ENCODE measurements around the gene LRFN4. TPM values are rescaled to one million over a fixed set of nuclear protein-coding genes. Genes with fewer than 3 reads are reported as not detected.

The LRFN4 gene
- total and polyA plus RNA-seq, 2 of the 8 experiments (the other 6 are each of a cell fraction or from before 2014, with no cell fraction given) = 49.8 to 64.3 TPM

DNA sequence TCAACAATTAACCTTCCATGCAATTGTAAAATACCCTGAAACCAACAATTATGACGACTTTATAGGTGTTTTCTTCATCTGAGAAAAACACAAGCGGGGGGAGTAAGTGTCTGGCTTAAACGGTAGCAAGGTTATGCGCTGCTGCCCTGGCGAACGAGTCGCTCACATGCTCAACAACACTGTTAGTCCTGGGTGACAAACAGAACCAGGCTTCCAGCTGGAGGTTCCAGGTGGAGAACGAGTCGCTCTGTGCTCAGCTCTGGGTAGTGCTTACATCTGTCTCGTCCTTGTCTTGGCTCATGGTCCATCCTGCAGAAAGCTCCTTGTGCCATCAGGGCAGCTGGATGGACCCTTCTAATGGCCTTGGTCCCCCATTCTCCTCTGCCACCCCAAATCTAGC, 53.2 kb downstream of the LRFN4 start (continued):
- TF ChIP-seq RFX5 (IDR thresholded peaks at IDR 0.05; ENCODE audit: borderline replicate concordance, low read depth, low read length) (no peak), CTBP2 (IDR thresholded peaks at IDR 0.05; ENCODE audit: borderline replicate concordance, insufficient read depth, insufficient read length, low read length) (no peak)

Other genes with a start within 250 kb of the LRFN4 start
- gene RBM14, start 240.4 kb upstream of the LRFN4 start, total RNA-seq (2021; fragmentation: NEBNext Ultra II Directional; extraction: Animal tissue kit (Norgen Biotek cat#: 25700)) = 142 and 145 TPM in 2 replicates
- gene RBM14, start 240.4 kb upstream of the LRFN4 start, polyA plus RNA-seq (2011; rRNA removed) = 67.2 and 81.1 TPM in 2 replicates
- gene RBM4, start 218.4 kb upstream of the LRFN4 start, total RNA-seq (2021; fragmentation: NEBNext Ultra II Directional; extraction: Animal tissue kit (Norgen Biotek cat#: 25700)) = 192 and 201 TPM in 2 replicates
- gene RBM4, start 218.4 kb upstream of the LRFN4 start, polyA plus RNA-seq (2011; rRNA removed) = 276 and 330 TPM in 2 replicates
- gene RBM4B, start 179.2 kb upstream of the LRFN4 start, total RNA-seq (2021; fragmentation: NEBNext Ultra II Directional; extraction: Animal tissue kit (Norgen Biotek cat#: 25700)) = 27.5 and 30.6 TPM in 2 replicates
- 19.2 and 30.5 TPM in 2 replicates for gene RBM4B, start 179.2 kb upstream of the LRFN4 start, polyA plus RNA-seq (2011; rRNA removed)
- gene SPTBN2, start 127.8 kb upstream of the LRFN4 start, total RNA-seq (2021; fragmentation: NEBNext Ultra II Directional; extraction: Animal tissue kit (Norgen Biotek cat#: 25700)) = 69.0 and 71.4 TPM in 2 replicates
- gene SPTBN2, start 127.8 kb upstream of the LRFN4 start, polyA plus RNA-seq (2011; rRNA removed) = 19.1 and 25.9 TPM in 2 replicates
- 33.7 and 35.8 TPM in 2 replicates for gene RCE1, start 13.6 kb upstream of the LRFN4 start, total RNA-seq (2021; fragmentation: NEBNext Ultra II Directional; extraction: Animal tissue kit (Norgen Biotek cat#: 25700))
- gene RCE1, start 13.6 kb upstream of the LRFN4 start, polyA plus RNA-seq (2011; rRNA removed) = 84.8 and 119 TPM in 2 replicates
- gene PC, start 101.3 kb downstream of the LRFN4 start, total RNA-seq (2021; fragmentation: NEBNext Ultra II Directional; extraction: Animal tissue kit (Norgen Biotek cat#: 25700)) = 27.2 and 27.5 TPM in 2 replicates
- gene PC, start 101.3 kb downstream of the LRFN4 start, polyA plus RNA-seq (2011; rRNA removed) = 11.5 and 22.5 TPM in 2 replicates
- 0.91 and 1.2 TPM in 2 replicates for gene C11orf86, start 118.2 kb downstream of the LRFN4 start, total RNA-seq (2021; fragmentation: NEBNext Ultra II Directional; extraction: Animal tissue kit (Norgen Biotek cat#: 25700))
- gene C11orf86, start 118.2 kb downstream of the LRFN4 start, polyA plus RNA-seq (2011; rRNA removed) = 0.97 and 1.6 TPM in 2 replicates
- gene SYT12, start 166.1 kb downstream of the LRFN4 start, total RNA-seq (2021; fragmentation: NEBNext Ultra II Directional; extraction: Animal tissue kit (Norgen Biotek cat#: 25700)) = 2.8 and 3.3 TPM in 2 replicates
- gene SYT12, start 166.1 kb downstream of the LRFN4 start, polyA plus RNA-seq (2011; rRNA removed) = 1.4 and 1.9 TPM in 2 replicates
- gene RHOD, start 199.8 kb downstream of the LRFN4 start, total RNA-seq (2021; fragmentation: NEBNext Ultra II Directional; extraction: Animal tissue kit (Norgen Biotek cat#: 25700)) = 10.5 and 12.1 TPM in 2 replicates
- gene RHOD, start 199.8 kb downstream of the LRFN4 start, polyA plus RNA-seq (2011; rRNA removed) = 17.6 and 23.7 TPM in 2 replicates

All from H1 (cell line).